Measurements from ENCODE around the gene KIAA2012. TPM values are rescaled to one million over a fixed set of nuclear protein-coding genes. Genes with fewer than 3 reads are reported as not detected.

KIAA2012 gene
- total and polyA plus RNA-seq, 2 of the 8 experiments (the other 6 are each of a cell fraction or from before 2014, with no cell fraction given) = not detected

DNA sequence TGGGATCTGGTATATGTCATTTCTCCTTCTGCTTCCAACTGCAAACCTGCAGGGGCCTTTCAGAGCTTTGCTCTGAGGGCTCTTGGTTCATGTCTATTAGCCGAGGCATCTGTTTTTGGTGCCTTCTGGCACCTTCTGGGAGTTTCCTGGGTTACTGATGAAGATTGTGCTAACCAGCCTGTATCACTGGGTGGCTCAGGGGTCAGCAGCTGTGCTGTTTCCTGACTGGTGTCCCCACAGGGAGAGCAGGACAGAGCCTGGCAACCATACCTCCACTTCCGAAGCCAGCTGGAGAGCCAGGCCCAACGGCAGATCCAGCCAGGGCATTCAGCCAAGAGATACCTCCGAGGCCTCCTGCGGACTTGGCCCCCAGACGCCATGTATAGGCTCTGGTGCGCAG lies 17.5 kb downstream of the KIAA2012 start:
- no peak for DNase-seq (ENCODE audit: low read depth in 1 of 2, low spot score in 2 of 2)
- Histone ChIP-seq H4K91ac (replicated peaks; ENCODE audit: insufficient read length, low read length) (no peak overlapping the region), H4K20me1 (replicated peaks in 1 of 2; ENCODE audit: control insufficient read depth in 1 of 2, insufficient read depth in 2 of 2, low read length in 2 of 2) (no peaks in the 10 kb centered on the region), H3K4me2 (ENCODE audit: insufficient read depth in 1 of 2, low read depth in 2 of 2, low read length in 2 of 2) (no peak overlapping the region), H3K27ac (ENCODE audit: low read depth, low read length) (no peak overlapping the region), H3K56ac (replicated peaks; ENCODE audit: insufficient read length, low read depth, low read length) (no peak overlapping the region), H3K36me3 (ENCODE audit: control insufficient read depth in 2 of 4, insufficient read depth in 4 of 4, low read length in 3 of 4) (no peaks in the 10 kb centered on the region), H2BK12ac (ENCODE audit: low read depth, low read length) (no peak overlapping the region; the same call in 1 of the 2 replicates), H3K18ac (ENCODE audit: extremely low read depth, low read length) (no peak overlapping the region), H2BK15ac (ENCODE audit: low read length) (no peak overlapping the region), H3K79me2 (ENCODE audit: control insufficient read depth in 1 of 2, insufficient read depth in 2 of 2, low read length in 2 of 2) (no peaks in the 10 kb centered on the region), H3K4me3 (ENCODE audit: extremely low read depth in 1 of 4, insufficient read depth in 2 of 4, low read depth in 3 of 4, low read length in 4 of 4) (no peak overlapping the region), H2AK5ac (ENCODE audit: low read depth, low read length) (no peak overlapping the region), H3K23me2 (ENCODE audit: low read depth, low read length) (no peaks in the 10 kb centered on the region), H4K8ac (ENCODE audit: extremely low read depth, insufficient read depth, low read length) (no peak overlapping the region), H3K14ac (ENCODE audit: insufficient read length) (no peak overlapping the region), H3K27me3 (replicated peaks in 1 of 4; ENCODE audit: control insufficient read depth in 3 of 4, extremely low read depth in 1 of 4, insufficient read depth in 3 of 4, low read length in 3 of 4) (no peaks in the 10 kb centered on the region), H2BK20ac (ENCODE audit: low read length) (no peak overlapping the region), H3K23ac (ENCODE audit: insufficient read length) (no peak overlapping the region), H3K4ac (replicated peaks; ENCODE audit: insufficient read length, low read depth, low read length) (no peak overlapping the region), H3K79me1 (ENCODE audit: low read depth, low read length) (no peaks in the 10 kb centered on the region), H3K9ac (replicated peaks in 1 of 4; ENCODE audit: extremely low read depth in 1 of 4, low read depth in 3 of 4, low read length in 3 of 4) (no peak overlapping the region), H2BK5ac (ENCODE audit: low read depth, low read length) (no peak overlapping the region), H3K4me1 (replicated peaks in 1 of 4; ENCODE audit: control insufficient read depth in 3 of 4, insufficient read depth in 4 of 4, low read length in 3 of 4) (no peaks in the 10 kb centered on the region), H2AFZ (ENCODE audit: low read length) (no peak overlapping the region), H4K5ac (ENCODE audit: insufficient read length, low read depth, low read length) (no peak overlapping the region), H3K9me3 (ENCODE audit: insufficient read depth in 2 of 2, low read depth in 1 of 2, low read length in 1 of 2) (no peaks in the 10 kb centered on the region), H2BK120ac (replicated peaks; ENCODE audit: low read depth, low read length) (no peak overlapping the region)
- TF ChIP-seq TBP (IDR thresholded peaks at IDR 0.05; ENCODE audit: low read depth, low read length) = no peak
- TF ChIP-seq CTBP2 (IDR thresholded peaks at IDR 0.05; ENCODE audit: borderline replicate concordance, insufficient read depth, insufficient read length, low read length) = no peak
- no peak for TF ChIP-seq BRCA1 (IDR thresholded peaks at IDR 0.05; ENCODE audit: low read depth, low read length)
- no peak for TF ChIP-seq CREB1 (IDR thresholded peaks at IDR 0.05)
- no peak for TF ChIP-seq RNF2 (IDR thresholded peaks at IDR 0.05; ENCODE audit: borderline replicate concordance, low read depth, low read length, missing control alignments, poor library complexity, severe bottlenecking)
- no peak for TF ChIP-seq BACH1 (IDR thresholded peaks at IDR 0.05; ENCODE audit: low read length)
- TF ChIP-seq EP300 (IDR thresholded peaks at IDR 0.05; ENCODE audit: borderline replicate concordance in 1 of 2, low read depth in 2 of 2, low read length in 2 of 2) = no peak
- no peak for TF ChIP-seq RXRA (IDR thresholded peaks at IDR 0.05; ENCODE audit: insufficient read depth, low read depth, low read length)
- no peak for TF ChIP-seq JUND (IDR thresholded peaks at IDR 0.05; ENCODE audit: low read length)
- TF ChIP-seq FOSL1 (IDR thresholded peaks at IDR 0.05; ENCODE audit: insufficient read depth, low read depth, low read length) = no peak
- TF ChIP-seq KDM5A (IDR thresholded peaks at IDR 0.05; ENCODE audit: low read length) = no peak
- TF ChIP-seq, protein P1, sequence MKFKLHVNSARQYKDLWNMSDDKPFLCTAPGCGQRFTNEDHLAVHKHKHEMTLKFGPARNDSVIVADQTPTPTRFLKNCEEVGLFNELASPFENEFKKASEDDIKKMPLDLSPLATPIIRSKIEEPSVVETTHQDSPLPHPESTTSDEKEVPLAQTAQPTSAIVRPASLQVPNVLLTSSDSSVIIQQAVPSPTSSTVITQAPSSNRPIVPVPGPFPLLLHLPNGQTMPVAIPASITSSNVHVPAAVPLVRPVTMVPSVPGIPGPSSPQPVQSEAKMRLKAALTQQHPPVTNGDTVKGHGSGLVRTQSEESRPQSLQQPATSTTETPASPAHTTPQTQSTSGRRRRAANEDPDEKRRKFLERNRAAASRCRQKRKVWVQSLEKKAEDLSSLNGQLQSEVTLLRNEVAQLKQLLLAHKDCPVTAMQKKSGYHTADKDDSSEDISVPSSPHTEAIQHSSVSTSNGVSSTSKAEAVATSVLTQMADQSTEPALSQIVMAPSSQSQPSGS (IDR thresholded peaks at IDR 0.05; ENCODE audit: low read length) = no peak
- TF ChIP-seq PHF8 (conservative IDR thresholded peaks at IDR 0.05; ENCODE audit: low read depth, low read length) = no peak
- no peak for FAIRE-seq
- ChIA-PET POLR2A (ENCODE audit: partially characterized antibody) (no interaction called here), CTCF (ENCODE audit: partially characterized antibody) (interaction anchor here (2.6 kb wide), 1 partner anchor 18 kb away, joined by 10 read pairs; the partner anchor contains the start of gene KIAA2012)
- 92% methylated on average over 7 of the region's 7 CpGs; no CpG with 5 or more reads in 1 of the 2 experiments for WGBS, 2 experiments (ENCODE audit: extremely low coverage in 1 of 2, insufficient coverage in 1 of 2, insufficient read length in 1 of 2, insufficient replicate concordance in 2 of 2, low coverage in 1 of 2, low lambda C conversion rate in 2 of 2, missing lambda C conversion rate in 1 of 2)

Measured in H1 (cell line).